ENCODE data around the gene CDH16. TPM values are rescaled to one million over a fixed set of nuclear protein-coding genes. Genes with fewer than 3 reads are reported as not detected.

Gene CDH16
- total and polyA plus RNA-seq, 2 of the 13 experiments (the other 11 are each of a cell fraction or from before 2014, with no cell fraction given), result 2.7 to 3.9 TPM

- TF ChIP-seq ZUFSP (CRISPR knock-in tag; IDR thresholded peaks at IDR 0.05; ENCODE audit: borderline replicate concordance) (no peak), ZNF577 (CRISPR knock-in tag; IDR thresholded peaks at IDR 0.05; ENCODE audit: borderline replicate concordance, low read depth) (no peak), RFXAP (CRISPR knock-in tag; IDR thresholded peaks at IDR 0.05; ENCODE audit: borderline replicate concordance) (peak; percentile 96), FOXA3 (CRISPR knock-in tag; IDR thresholded peaks at IDR 0.05) (peak; percentile 66), ZNF280D (CRISPR knock-in tag; IDR thresholded peaks at IDR 0.05) (peak; percentile 82), CHD4 (IDR thresholded peaks at IDR 0.05; ENCODE audit: borderline replicate concordance, low read length) (no peak), ZNF773 (CRISPR knock-in tag; IDR thresholded peaks at IDR 0.05; ENCODE audit: borderline replicate concordance) (no peak), ZNF329 (CRISPR knock-in tag; IDR thresholded peaks at IDR 0.05; ENCODE audit: low read depth) (peak; percentile 80; the same call in 1 of the 2 replicates), ZNF275 (CRISPR knock-in tag; IDR thresholded peaks at IDR 0.05; ENCODE audit: borderline replicate concordance) (peak; percentile 45; the same call in 1 of the 2 replicates), ARNTL (CRISPR knock-in tag; IDR thresholded peaks at IDR 0.05) (0 out of 2 replicates have a peak, but pooled peaks have one; percentile 19), ZNF224 (CRISPR knock-in tag; IDR thresholded peaks at IDR 0.05) (peak; percentile 72), TRAFD1 (CRISPR knock-in tag; IDR thresholded peaks at IDR 0.05; ENCODE audit: borderline replicate concordance) (no peak; the same call in 1 of the 2 replicates), PCBP1 (IDR thresholded peaks at IDR 0.05; ENCODE audit: borderline replicate concordance, low read depth, low read length) (peak; percentile 87; the same call in 1 of the 2 replicates), FOXP4 (CRISPR knock-in tag; IDR thresholded peaks at IDR 0.05) (peak; percentile 66), RAD21 (CRISPR knock-in tag; IDR thresholded peaks at IDR 0.05) (0 out of 2 replicates have a peak, but pooled peaks have one; percentile 31), TBX3 (IDR thresholded peaks at IDR 0.05; ENCODE audit: borderline replicate concordance) (peak; percentile 75; the same call in 1 of the 2 replicates), SNAPC5 (CRISPR knock-in tag; IDR thresholded peaks at IDR 0.05; ENCODE audit: borderline replicate concordance) (no peak), REXO4 (CRISPR knock-in tag; IDR thresholded peaks at IDR 0.05; ENCODE audit: borderline replicate concordance) (0 out of 2 replicates have a peak, but pooled peaks have one; percentile 76)
Observed at GRCh38 chr16:66934138-66934838, 15.6 kb upstream of the CDH16 start, which contains the start of gene CIAO2B (continued).

All from HepG2 (cell line).